HFFc6 (cell line): ENCODE results near the gene PPP1R17. TPM values are rescaled to one million over a fixed set of nuclear protein-coding genes. Genes with fewer than 3 reads are reported as not detected.

ENCODE experiments used
- DNase-seq: peaks from one replicate; pipeline ENCODE4 v3.0.0-alpha.2; 2018
- H3K27ac Mint-ChIP-seq: 2 replicates; pipeline ENCODE4 v1.8.0; 2020; ENCODE audit warnings: mild to moderate bottlenecking, mixed read lengths
- H3K27me3 Mint-ChIP-seq: 2 replicates; pipeline ENCODE4 v1.8.0; 2021; ENCODE audit warnings: mild to moderate bottlenecking, moderate library complexity, mixed read lengths; ENCODE audit not compliant: insufficient read depth
- H3K36me3 Mint-ChIP-seq: 2 replicates; pipeline ENCODE4 v1.8.0; 2021; ENCODE audit warnings: low read depth, mixed read lengths
- H3K4me1 Mint-ChIP-seq: 2 replicates; pipeline ENCODE4 v1.8.0; 2020; ENCODE audit warnings: low read depth, mixed read lengths
- H3K4me3 Mint-ChIP-seq: 2 replicates; pipeline ENCODE4 v1.8.0; 2020; ENCODE audit warnings: mild to moderate bottlenecking, moderate library complexity, mixed read lengths
- H3K9me3 Mint-ChIP-seq: 2 replicates; pipeline ENCODE4 v1.8.0; 2020; ENCODE audit warnings: mild to moderate bottlenecking, mixed read lengths
- total RNA-seq, 6 experiments: library from RNA; stranded (reverse); fragmentation: NEBNext Ultra II Directional; extraction: Animal tissue kit (Norgen Biotek cat#: 25700); gene quantifications; 2 replicates in 1 of 6; 3 replicates in 5 of 6; pipeline ENCODE4 v1.2.3, GENCODE V29; 2021
- TF ChIP-seq, protein P1 (sequence below): fragments of 200-600 bp; sonication (generic); IDR thresholded peaks from 2 replicates; pipeline ENCODE4 v1.5.0; 2021; ENCODE audit warnings: antibody characterized with exemption, mild to moderate bottlenecking

Gene PPP1R17
- total RNA-seq, 6 experiments from 2014 or later = not detected

DNA sequence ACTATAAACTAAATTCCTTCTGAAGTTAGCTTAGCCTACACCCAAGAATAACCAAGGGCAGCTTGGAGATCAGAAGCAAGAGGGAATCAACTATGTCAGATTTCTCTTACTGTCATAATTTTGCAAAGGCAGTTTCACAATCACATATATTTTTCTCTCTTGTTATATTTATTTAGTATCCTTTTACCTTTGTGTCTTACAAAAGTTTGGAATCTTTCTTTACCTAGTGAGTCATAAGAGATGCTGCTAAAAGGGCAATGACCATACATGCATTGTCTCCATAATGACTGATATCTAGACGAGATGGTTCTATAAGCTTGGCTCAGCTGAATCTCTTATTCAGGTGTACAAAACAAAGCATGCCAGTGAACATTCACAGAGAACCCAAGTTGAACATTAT is 61.1 kb downstream of the PPP1R17 start:
- no peaks in the 10 kb centered on the region for H3K36me3 Mint-ChIP-seq
- no peak overlapping the region for H3K4me3 Mint-ChIP-seq
- H3K9me3 Mint-ChIP-seq = no peaks in the 10 kb centered on the region
- H3K27me3 Mint-ChIP-seq = no peaks in the 10 kb centered on the region; the same call in 1 of the 2 replicates
- TF ChIP-seq, protein P1, sequence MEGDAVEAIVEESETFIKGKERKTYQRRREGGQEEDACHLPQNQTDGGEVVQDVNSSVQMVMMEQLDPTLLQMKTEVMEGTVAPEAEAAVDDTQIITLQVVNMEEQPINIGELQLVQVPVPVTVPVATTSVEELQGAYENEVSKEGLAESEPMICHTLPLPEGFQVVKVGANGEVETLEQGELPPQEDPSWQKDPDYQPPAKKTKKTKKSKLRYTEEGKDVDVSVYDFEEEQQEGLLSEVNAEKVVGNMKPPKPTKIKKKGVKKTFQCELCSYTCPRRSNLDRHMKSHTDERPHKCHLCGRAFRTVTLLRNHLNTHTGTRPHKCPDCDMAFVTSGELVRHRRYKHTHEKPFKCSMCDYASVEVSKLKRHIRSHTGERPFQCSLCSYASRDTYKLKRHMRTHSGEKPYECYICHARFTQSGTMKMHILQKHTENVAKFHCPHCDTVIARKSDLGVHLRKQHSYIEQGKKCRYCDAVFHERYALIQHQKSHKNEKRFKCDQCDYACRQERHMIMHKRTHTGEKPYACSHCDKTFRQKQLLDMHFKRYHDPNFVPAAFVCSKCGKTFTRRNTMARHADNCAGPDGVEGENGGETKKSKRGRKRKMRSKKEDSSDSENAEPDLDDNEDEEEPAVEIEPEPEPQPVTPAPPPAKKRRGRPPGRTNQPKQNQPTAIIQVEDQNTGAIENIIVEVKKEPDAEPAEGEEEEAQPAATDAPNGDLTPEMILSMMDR = no peak
- no peak overlapping the region for H3K27ac Mint-ChIP-seq
- no peaks in the 10 kb centered on the region for H3K4me1 Mint-ChIP-seq
- no peak for DNase-seq

DNA sequence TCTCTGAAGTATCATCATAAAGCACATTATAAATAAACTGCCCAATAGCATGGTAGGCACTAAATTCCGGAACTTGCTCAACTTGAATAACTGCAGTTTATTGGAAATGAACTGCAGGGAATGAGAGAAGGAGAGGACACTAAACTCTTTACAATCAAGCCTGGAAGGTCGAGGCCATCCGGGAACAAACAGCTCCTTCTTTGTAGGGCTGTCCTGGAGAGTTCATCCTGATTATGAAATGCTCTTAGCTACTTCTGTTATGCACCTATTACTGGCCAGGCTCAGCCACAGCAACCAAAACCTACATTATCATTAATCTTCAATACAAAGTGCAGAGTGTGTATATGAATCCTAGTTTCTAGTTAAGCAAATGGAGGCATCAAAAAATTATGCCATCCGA is 64.7 kb downstream of the PPP1R17 start:
- Mint-ChIP-seq H3K36me3 (no peaks in the 10 kb centered on the region), H3K4me3 (no peak overlapping the region), H3K27me3 (no peaks in the 10 kb centered on the region; the same call in 1 of the 2 replicates), H3K27ac (no peak overlapping the region), H3K9me3 (peaks cover 5% of the 10 kb centered on the region; the same call in 1 of the 2 replicates), H3K4me1 (no peaks in the 10 kb centered on the region)
- TF ChIP-seq, protein P1 = no peak
- DNase-seq = no peak

Other genes starting within 250 kb of the PPP1R17 start
- not detected for gene ITPRID1, start 173.1 kb upstream of the PPP1R17 start, total RNA-seq